ENCODE data around the gene MAP7D2. TPM values are rescaled to one million over a fixed set of nuclear protein-coding genes. Genes with fewer than 3 reads are reported as not detected.

The MAP7D2 gene
- total RNA-seq, 1 experiment from 2014 or later, result 1.9 TPM

GRCh38 chrX:20005883-20006282 lies 110.8 kb downstream of the MAP7D2 start:
- TF ChIP-seq CTCF (conservative IDR thresholded peaks at IDR 0.05), result no peak
- no peak overlapping the region for H3K4me2 ChIP-seq (ENCODE audit: insufficient read depth, insufficient read length, low read length)
- H3K27me3 ChIP-seq (ENCODE audit: insufficient read depth, low read length), result no peaks in the 10 kb centered on the region
- Mint-ChIP-seq H3K4me1 (peaks cover 3 to 4% of the 10 kb centered on the region in 2 experiments; a peak in 3 of 4 replicates), H3K4me3 (no peak overlapping the region), H3K27me3 (ENCODE audit: low read depth) (no peaks in the 10 kb centered on the region), H3K27ac (no peak overlapping the region), H3K9me3 (peaks cover 52 to 59% of the 10 kb centered on the region in 2 experiments), H3K36me3 (ENCODE audit: insufficient read depth in 1 of 3, low read depth in 3 of 3) (peaks cover 0 to 1% (median 0%) of the 10 kb centered on the region in 3 experiments; a peak in 1 of 7 replicates)
- H2BK15ac ChIP-seq (ENCODE audit: low read depth, low read length), result no peak overlapping the region
- no CpG with 5 or more reads among the region's 2 CpGs for WGBS (ENCODE audit: extremely low coverage, insufficient read length, low lambda C conversion rate)
- no peak overlapping the region for H4K91ac ChIP-seq (ENCODE audit: insufficient read length, low read depth, low read length)
- H2BK20ac ChIP-seq (ENCODE audit: low read depth, low read length, poor library complexity, severe bottlenecking), result no peak overlapping the region
- H3K79me1 ChIP-seq (ENCODE audit: insufficient read depth, low read depth, low read length, poor library complexity, severe bottlenecking), result no peaks in the 10 kb centered on the region
- H3K79me2 ChIP-seq (ENCODE audit: insufficient read depth, low read length), result no peaks in the 10 kb centered on the region
- H3K23ac ChIP-seq (ENCODE audit: insufficient read length, low read depth, low read length), result no peak overlapping the region
- no peak overlapping the region for H3K9ac ChIP-seq (ENCODE audit: extremely low read depth, insufficient read length, low read length)
- H2BK12ac ChIP-seq (ENCODE audit: insufficient read length, low read depth, low read length), result no peak overlapping the region
- no peak overlapping the region for H4K5ac ChIP-seq (ENCODE audit: insufficient read length, low read depth, low read length)
- no peak for DNase-seq
- H2AFZ ChIP-seq (ENCODE audit: low read length), result no peak overlapping the region
- no peaks in the 10 kb centered on the region for H4K20me1 ChIP-seq (ENCODE audit: control insufficient read depth, insufficient read depth, insufficient read length)
- H3K23me2 ChIP-seq (ENCODE audit: insufficient read length, low read depth, low read length, poor library complexity, severe bottlenecking), result no peaks in the 10 kb centered on the region
- peaks cover 6% of the 10 kb centered on the region for H3K9me3 ChIP-seq (ENCODE audit: control insufficient read depth, low read depth, low read length)
- H3K14ac ChIP-seq (ENCODE audit: insufficient read depth, low read length), result no peak overlapping the region
- no peak overlapping the region for H3K56ac ChIP-seq (ENCODE audit: insufficient read length, low read depth, low read length)
- H2AK5ac ChIP-seq (ENCODE audit: insufficient read length, low read length), result no peak overlapping the region
- no peak overlapping the region for H3T11ph ChIP-seq (ENCODE audit: low read length)
- no peaks in the 10 kb centered on the region for H3K4me1 ChIP-seq (ENCODE audit: insufficient read depth, low read length)
- H4K8ac ChIP-seq (replicated peaks; ENCODE audit: insufficient read length, low read depth, low read length), result no peak overlapping the region
- H3K4ac ChIP-seq (ENCODE audit: low read depth, low read length), result no peak overlapping the region
- no peak overlapping the region for H3K27ac ChIP-seq (ENCODE audit: insufficient read length, low read depth, low read length)
- no peak overlapping the region for H3K18ac ChIP-seq (ENCODE audit: insufficient read length, low read depth, low read length)
- no peak overlapping the region for H2BK120ac ChIP-seq (ENCODE audit: low read depth, low read length, poor library complexity, severe bottlenecking)
- H2BK5ac ChIP-seq (ENCODE audit: insufficient read length, low read length), result no peak overlapping the region
